K562 (cell line): ENCODE measurements around the gene SIMC1. TPM values are rescaled to one million over a fixed set of nuclear protein-coding genes. Genes with fewer than 3 reads are reported as not detected.

Experiments
- ATAC-seq: fragments of 200-7000 bp; cut with Tn5 transposase; 3 replicates; pipeline ENCODE4 v1.9.1; 2020; ENCODE audit warnings: moderate library complexity
- BruUV-seq: library from RNA; stranded (reverse); fragments of 400-500 nt; replicated peaks from 2 replicates; lab custom pipeline; 2021; lab: Mats Ljungman, UMichigan
- CTCF ChIA-PET: fragments of 300-600 bp; formaldehyde crosslinking; extraction: SDS; loops from one replicate; lab custom pipeline; 2021; ENCODE audit warnings: low intra/inter-chr PET ratio; lab: Yijun Ruan, JAX
- POLR2A ChIA-PET: fragments of 300-600, 350-650 bp; sonication (Branson Sonifier 250); formaldehyde crosslinking; extraction: SDS; loops from one replicate; lab custom pipeline; 2021; ENCODE audit warnings: antibody characterized with exemption, inconsistent platforms; lab: Yijun Ruan, JAX
- DNase-seq, 4 experiments: peaks; one replicate each; pipeline versions ENCODE4 v3.0.0 to v3.0.0-alpha.2; 2011 to 2018; ENCODE audit warnings: low spot score in 3 of 4, mixed read lengths in 3 of 4; ENCODE audit errors: extremely low read depth in 1 of 4
- FAIRE-seq: peaks from 2 replicates; lab custom pipeline; 2011; peaks lifted over from hg19 to GRCh38; lab: Jason Lieb, UNC
- H2AFZ ChIP-seq: 2 replicates; pipeline ENCODE4 v1.6.0; 2011; ENCODE audit warnings: low read depth, low read length, control low read depth, inconsistent platforms
- H3K27ac ChIP-seq: fragments of 200-600 bp; 3 replicates; pipeline ENCODE4 v1.8.0; 2011; ENCODE audit warnings: low read depth, mild to moderate bottlenecking, control low read depth, inconsistent platforms, low read length, moderate library complexity, mixed read lengths; ENCODE audit errors: extremely low read depth
- H3K27me3 ChIP-seq, 2 experiments: fragments of 300-600 bp in 1 of 2; 2 replicates in 1 of 2; 3 replicates in 1 of 2; pipeline versions ENCODE4 v1.6.0 to v1.8.0; 2011; ENCODE audit warnings: inconsistent platforms in 2 of 2, low read length in 2 of 2, mild to moderate bottlenecking in 1 of 2, mixed read lengths in 1 of 2, moderate library complexity in 1 of 2; ENCODE audit not compliant: control insufficient read depth in 2 of 2, insufficient read depth in 2 of 2
- H3K36me3 ChIP-seq: fragments of 300-600 bp; 3 replicates; pipeline ENCODE4 v1.8.0; 2011; ENCODE audit warnings: mild to moderate bottlenecking, low read length, inconsistent platforms; ENCODE audit not compliant: control insufficient read depth, insufficient read depth
- H3K4me1 ChIP-seq, 2 experiments: fragments of 200-600 bp in 1 of 2; replicated peaks in 1 of 2; 2 replicates in 1 of 2; 3 replicates in 1 of 2; pipeline versions ENCODE4 v1.5.1 to v1.8.0; 2011; ENCODE audit warnings: inconsistent platforms in 2 of 2, low read length in 2 of 2, mild to moderate bottlenecking in 1 of 2, mixed read lengths in 1 of 2, moderate library complexity in 1 of 2; ENCODE audit not compliant: control insufficient read depth in 2 of 2, insufficient read depth in 2 of 2
- H3K4me2 ChIP-seq: 2 replicates; pipeline ENCODE4 v1.6.1; 2011; ENCODE audit warnings: low read length, control low read depth, inconsistent platforms, mixed read lengths; ENCODE audit not compliant: insufficient read depth
- H3K4me3 ChIP-seq: fragments of 200-600 bp; sonication (generic), shearing (Covaris generic); 2 replicates; pipeline ENCODE4 v1.5.1; 2016; ENCODE audit warnings: control low read depth, inconsistent platforms
- H3K79me2 ChIP-seq: fragments of 200-600 bp; 3 replicates; pipeline ENCODE4 v1.8.0; 2011; ENCODE audit warnings: low read length, inconsistent platforms; ENCODE audit not compliant: control insufficient read depth, insufficient read depth
- H3K9ac ChIP-seq, 2 experiments: 2 replicates each; pipeline versions ENCODE4 v1.6.0 to v1.6.1; 2011; ENCODE audit warnings: low read depth in 2 of 2, low read length in 2 of 2, control low read depth in 1 of 2, inconsistent platforms in 1 of 2, mild to moderate bottlenecking in 1 of 2, mixed read lengths in 1 of 2; ENCODE audit not compliant: insufficient read depth in 1 of 2
- H3K9me1 ChIP-seq: one replicate; pipeline ENCODE4 v1.6.0; 2011; ENCODE audit warnings: inconsistent platforms, mild to moderate bottlenecking, low read length, moderate library complexity; ENCODE audit not compliant: control insufficient read depth, insufficient read depth
- H3K9me3 ChIP-seq: replicated peaks from 2 replicates; pipeline ENCODE4 v1.5.1; 2011; ENCODE audit warnings: low read depth, low read length, inconsistent platforms; ENCODE audit not compliant: control insufficient read depth, insufficient read depth
- H4K20me1 ChIP-seq: replicated peaks from 2 replicates; pipeline ENCODE4 v1.6.1; 2011; ENCODE audit warnings: low read length, inconsistent platforms, mixed read lengths; ENCODE audit not compliant: control insufficient read depth, insufficient read depth
- HDAC2 ChIP-seq: fragments of 450-650 bp; IDR thresholded peaks from 2 replicates; pipeline ENCODE4 v1.6.1; 2016; ENCODE audit warnings: mild to moderate bottlenecking
- JUN ChIP-seq, 2 experiments: sonication (generic) in 1 of 2; formaldehyde crosslinking in 1 of 2; IDR thresholded peaks; 2 replicates each; pipeline versions ENCODE4 v1.6.1 to v1.8.0; 2012 to 2022; ENCODE audit warnings: borderline replicate concordance in 2 of 2, mild to moderate bottlenecking in 2 of 2, improper control_type of control experiment in 1 of 2, low read depth in 1 of 2, low read length in 1 of 2, missing genetic modification reagents in 1 of 2
- PHB ChIP-seq: fragments of 250-450 bp; sonication (Bioruptor Pico); IDR thresholded peaks from 2 replicates; pipeline ENCODE4 v1.5.0; 2021
- RFX1 ChIP-seq: fragments of 450-650 bp; IDR thresholded peaks from 2 replicates; pipeline ENCODE4 v1.6.1; 2016; ENCODE audit warnings: mild to moderate bottlenecking, moderate library complexity
- SRSF3 ChIP-seq: fragments of 200-400 bp; formaldehyde crosslinking; IDR thresholded peaks from 2 replicates; pipeline ENCODE4 v1.6.1; 2016; ENCODE audit warnings: mild to moderate bottlenecking, low read length, moderate library complexity; ENCODE audit not compliant: insufficient read depth
- TAF1 ChIP-seq: IDR thresholded peaks from 2 replicates; pipeline ENCODE4 v1.6.1; 2011; ENCODE audit warnings: mild to moderate bottlenecking, low read length, moderate library complexity; ENCODE audit not compliant: insufficient read depth, control insufficient read depth, severe bottlenecking; ENCODE audit errors: extremely low read depth
- VEZF1 ChIP-seq: fragments of 200-800 bp; sonication (Bioruptor generic); IDR thresholded peaks from 2 replicates; pipeline ENCODE4 v1.6.1; 2017; ENCODE audit warnings: missing genetic modification characterization, missing compliant biosample characterization
- XRCC4 ChIP-seq: IDR thresholded peaks from one replicate; pipeline ENCODE4 v1.6.1; 2011; ENCODE audit not compliant: insufficient read depth, insufficient read length; ENCODE audit errors: extremely low read depth
- WGBS: fragments of 100-300 bp; shearing (Covaris generic); methylation state at CpG from one replicate; pipeline ENCODE4 v1.1.6; 2016; ENCODE audit warnings: low coverage, mixed read lengths; ENCODE audit not compliant: insufficient coverage; ENCODE audit errors: missing lambda C conversion rate; 5-methylcytosine and 5-hydroxymethylcytosine counted together
- in situ Hi-C: fragments of 300-500 bp; cut with MboI; formaldehyde crosslinking; loops from 4 replicates; pipeline ENCODE4 v1.15.0; 2018; ENCODE audit warnings: inconsistent platforms, mixed read lengths
- intact Hi-C: fragments of 100-400 bp; cut with micrococcal nuclease; formaldehyde crosslinking; loops from 2 replicates; pipeline ENCODE4 v1.14.2; 2022
- polyA plus RNA-seq, 8 experiments: library from polyadenylated mRNA; depleted of rRNA in 4 of 8; stranded (reverse) in 5 of 8; unstranded in 3 of 8; fragments of >200 nt; fragmentation: Nextera tagmentation in 2 of 8; fragmentation: Illumina TruSeq in 1 of 8; extraction: Ambion mirVana in 2 of 8; extraction: Trizol in 1 of 8; gene quantifications; 2 replicates each; pipeline versions ENCODE4 v1.2.1 to v1.2.3, GENCODE V29; 2011 to 2014; ENCODE audit warnings: inconsistent platforms in 1 of 8, missing spikeins in 1 of 8
- total RNA-seq, 7 experiments: library from RNA; depleted of rRNA in 6 of 7; stranded (reverse); fragments of >200 nt in 6 of 7; fragmentation: Illumina TruSeq in 2 of 7; extraction: Trizol in 2 of 7; gene quantifications; 2 replicates each; pipeline versions ENCODE4 v1.2.1 to v1.2.3, GENCODE V29; 2011 to 2021; ENCODE audit warnings: low replicate concordance in 1 of 7
- TF ChIP-seq, protein P1 (sequence below), 2 experiments: IDR thresholded peaks; 2 replicates each; pipeline ENCODE4 v1.6.1; 2011; ENCODE audit warnings: borderline replicate concordance in 1 of 2, control low read depth in 1 of 2, low read depth in 1 of 2, low read length in 1 of 2, mild to moderate bottlenecking in 1 of 2, mixed read lengths in 1 of 2, moderate library complexity in 1 of 2; ENCODE audit not compliant: insufficient read depth in 1 of 2, insufficient read length in 1 of 2, poor library complexity in 1 of 2, severe bottlenecking in 1 of 2; ENCODE audit errors: extremely low read depth in 1 of 2
- TF ChIP-seq, protein P2 (sequence below): fragments of 200-800 bp; sonication (Bioruptor generic); IDR thresholded peaks from 2 replicates; pipeline ENCODE4 v1.6.1; 2016; ENCODE audit warnings: missing genetic modification characterization, missing compliant biosample characterization

Gene SIMC1
- total and polyA plus RNA-seq, 9 of the 15 experiments (the other 6 are each of a cell fraction or from before 2014, with no cell fraction given): 7.2 to 36.3 (median 14.7) TPM

- TF ChIP-seq RFX1 (no peak), JUN (IDR thresholded peaks at IDR 0.05; ENCODE audit: borderline replicate concordance, low read depth, low read length) (no peak), JUN (CRISPR knock-in tag; IDR thresholded peaks at IDR 0.05; ENCODE audit: borderline replicate concordance) (no peak)
Observed at GRCh38 chr5:176394096-176394495, 155.9 kb downstream of the SIMC1 start (continued).

DNA sequence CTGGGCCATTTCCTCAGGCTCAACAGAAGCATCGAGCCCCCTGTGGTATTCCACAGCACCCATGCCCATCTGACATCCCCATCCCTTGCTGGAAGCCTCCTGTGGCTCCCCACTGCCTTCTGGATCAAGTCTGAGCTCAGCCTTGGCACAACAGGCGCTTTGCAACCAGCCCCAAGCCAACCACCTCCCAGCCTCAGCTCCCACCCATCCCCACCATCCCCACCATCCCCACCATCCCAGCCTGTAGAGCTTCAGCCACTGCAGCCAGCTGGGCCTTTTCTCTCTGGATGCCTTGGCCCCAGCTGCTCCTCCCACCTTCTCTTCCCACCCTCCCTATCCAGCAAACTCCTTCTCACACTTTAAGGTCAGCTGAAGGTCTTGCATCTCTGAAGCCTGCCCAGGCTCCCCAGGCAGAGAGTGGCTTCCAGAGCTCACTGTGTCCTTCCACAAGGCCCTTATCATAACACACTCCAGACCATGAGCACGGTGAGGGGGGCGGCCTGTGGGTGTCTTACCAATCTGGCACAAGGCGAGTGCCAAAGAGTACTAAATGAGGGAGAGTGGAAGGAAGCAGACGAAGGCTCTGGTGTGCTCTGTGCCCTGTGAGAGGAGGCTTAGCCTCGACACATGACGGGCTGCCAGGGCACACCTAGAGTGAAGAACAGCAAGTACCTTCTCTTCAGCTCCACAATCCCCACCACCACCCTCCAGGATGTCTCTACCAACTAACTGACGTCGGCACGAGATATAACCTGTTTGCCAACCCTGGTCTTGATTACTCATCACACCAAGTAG, 156.9 kb downstream of the SIMC1 start:
- Histone ChIP-seq H3K79me2 (peaks cover 11% of the 10 kb centered on the region), H3K36me3 (peaks cover 61% of the 10 kb centered on the region), H3K4me3 (no peak overlapping the region), H2AFZ (no peak overlapping the region), H3K9me3 (no peaks in the 10 kb centered on the region), H3K4me1 (peaks cover 12 to 26% of the 10 kb centered on the region in 2 experiments; a peak in 4 of 5 replicates), H3K27ac (no peak overlapping the region), H3K4me2 (no peak overlapping the region), H3K9me1 (peaks cover 3% of the 10 kb centered on the region), H4K20me1 (no peaks in the 10 kb centered on the region), H3K9ac (peak overlapping the region in 1 of 2 experiments; percentile 36; a peak in 1 of 4 replicates), H3K27me3 (no peaks in the 10 kb centered on the region)
- DNase-seq: no peak
- 80% methylated on average over 10 of the region's 11 CpGs for WGBS
- in situ Hi-C loops (no loop called here), intact Hi-C loops (no loop called here)
- ChIA-PET POLR2A (interaction anchor here (0.5 to 3.3 kb wide), 2 partner anchors 12 to 15 kb away, joined by 3 to 15 read pairs; no protein-coding TSS in a partner anchor), CTCF (no interaction called here)
- BruUV-seq: no TSS peak
- FAIRE-seq: no peak
- no peak for ATAC-seq
- no peak for TF ChIP-seq PHB (CRISPR knock-in tag)
- no peak for TF ChIP-seq VEZF1 (CRISPR knock-in tag)
- TF ChIP-seq, protein P1, sequence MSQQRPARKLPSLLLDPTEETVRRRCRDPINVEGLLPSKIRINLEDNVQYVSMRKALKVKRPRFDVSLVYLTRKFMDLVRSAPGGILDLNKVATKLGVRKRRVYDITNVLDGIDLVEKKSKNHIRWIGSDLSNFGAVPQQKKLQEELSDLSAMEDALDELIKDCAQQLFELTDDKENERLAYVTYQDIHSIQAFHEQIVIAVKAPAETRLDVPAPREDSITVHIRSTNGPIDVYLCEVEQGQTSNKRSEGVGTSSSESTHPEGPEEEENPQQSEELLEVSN (IDR thresholded peaks at IDR 0.05; ENCODE audit: borderline replicate concordance in 1 of 2, extremely low read depth in 1 of 2, insufficient read depth in 1 of 2, insufficient read length in 1 of 2, low read depth in 1 of 2, low read length in 1 of 2, poor library complexity in 1 of 2, severe bottlenecking in 1 of 2): no peak
- TF ChIP-seq HDAC2: no peak
- no peak for TF ChIP-seq SRSF3
- TF ChIP-seq, protein P2, sequence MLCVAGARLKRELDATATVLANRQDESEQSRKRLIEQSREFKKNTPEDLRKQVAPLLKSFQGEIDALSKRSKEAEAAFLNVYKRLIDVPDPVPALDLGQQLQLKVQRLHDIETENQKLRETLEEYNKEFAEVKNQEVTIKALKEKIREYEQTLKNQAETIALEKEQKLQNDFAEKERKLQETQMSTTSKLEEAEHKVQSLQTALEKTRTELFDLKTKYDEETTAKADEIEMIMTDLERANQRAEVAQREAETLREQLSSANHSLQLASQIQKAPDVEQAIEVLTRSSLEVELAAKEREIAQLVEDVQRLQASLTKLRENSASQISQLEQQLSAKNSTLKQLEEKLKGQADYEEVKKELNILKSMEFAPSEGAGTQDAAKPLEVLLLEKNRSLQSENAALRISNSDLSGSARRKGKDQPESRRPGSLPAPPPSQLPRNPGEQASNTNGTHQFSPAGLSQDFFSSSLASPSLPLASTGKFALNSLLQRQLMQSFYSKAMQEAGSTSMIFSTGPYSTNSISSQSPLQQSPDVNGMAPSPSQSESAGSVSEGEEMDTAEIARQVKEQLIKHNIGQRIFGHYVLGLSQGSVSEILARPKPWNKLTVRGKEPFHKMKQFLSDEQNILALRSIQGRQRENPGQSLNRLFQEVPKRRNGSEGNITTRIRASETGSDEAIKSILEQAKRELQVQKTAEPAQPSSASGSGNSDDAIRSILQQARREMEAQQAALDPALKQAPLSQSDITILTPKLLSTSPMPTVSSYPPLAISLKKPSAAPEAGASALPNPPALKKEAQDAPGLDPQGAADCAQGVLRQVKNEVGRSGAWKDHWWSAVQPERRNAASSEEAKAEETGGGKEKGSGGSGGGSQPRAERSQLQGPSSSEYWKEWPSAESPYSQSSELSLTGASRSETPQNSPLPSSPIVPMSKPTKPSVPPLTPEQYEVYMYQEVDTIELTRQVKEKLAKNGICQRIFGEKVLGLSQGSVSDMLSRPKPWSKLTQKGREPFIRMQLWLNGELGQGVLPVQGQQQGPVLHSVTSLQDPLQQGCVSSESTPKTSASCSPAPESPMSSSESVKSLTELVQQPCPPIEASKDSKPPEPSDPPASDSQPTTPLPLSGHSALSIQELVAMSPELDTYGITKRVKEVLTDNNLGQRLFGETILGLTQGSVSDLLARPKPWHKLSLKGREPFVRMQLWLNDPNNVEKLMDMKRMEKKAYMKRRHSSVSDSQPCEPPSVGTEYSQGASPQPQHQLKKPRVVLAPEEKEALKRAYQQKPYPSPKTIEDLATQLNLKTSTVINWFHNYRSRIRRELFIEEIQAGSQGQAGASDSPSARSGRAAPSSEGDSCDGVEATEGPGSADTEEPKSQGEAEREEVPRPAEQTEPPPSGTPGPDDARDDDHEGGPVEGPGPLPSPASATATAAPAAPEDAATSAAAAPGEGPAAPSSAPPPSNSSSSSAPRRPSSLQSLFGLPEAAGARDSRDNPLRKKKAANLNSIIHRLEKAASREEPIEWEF (CRISPR knock-in tag): no peak
- no peak for TF ChIP-seq XRCC4
- TF ChIP-seq TAF1: no peak
